Hepatocyte (in vitro differentiated cells): Measurements from ENCODE around the gene SH3RF3. TPM values are rescaled to one million over a fixed set of nuclear protein-coding genes. Genes with fewer than 3 reads are reported as not detected.

ENCODE experiments used
- DNase-seq: peaks from one replicate; pipeline ENCODE4 v3.0.0-alpha.2; 2016; ENCODE audit warnings: low spot score
- H2AFZ ChIP-seq: fragments of 200-600 bp; sonication (generic); 2 replicates; pipeline ENCODE4 v1.6.0; 2016; ENCODE audit warnings: antibody characterized with exemption, mild to moderate bottlenecking
- H3K27ac ChIP-seq: fragments of 200-600 bp; sonication (generic); 2 replicates; pipeline ENCODE4 v1.5.1; 2016; ENCODE audit warnings: mild to moderate bottlenecking
- H3K27me3 ChIP-seq: fragments of 200-600 bp; sonication (generic); 2 replicates; pipeline ENCODE4 v1.6.1; 2016
- H3K36me3 ChIP-seq: fragments of 200-600 bp; sonication (generic); replicated peaks from 2 replicates; pipeline ENCODE4 v1.5.1; 2016; ENCODE audit warnings: low read depth; ENCODE audit not compliant: insufficient read depth
- H3K4me1 ChIP-seq: fragments of 200-600 bp; sonication (generic); 2 replicates; pipeline ENCODE4 v1.5.1; 2016; ENCODE audit warnings: mild to moderate bottlenecking, moderate library complexity; ENCODE audit not compliant: insufficient read depth
- H3K4me2 ChIP-seq: fragments of 200-600 bp; sonication (generic); 2 replicates; pipeline ENCODE4 v1.6.0; 2016
- H3K4me3 ChIP-seq: fragments of 200-600 bp; sonication (generic); 2 replicates; pipeline ENCODE4 v1.5.1; 2016; ENCODE audit warnings: mild to moderate bottlenecking
- H3K79me2 ChIP-seq: fragments of 200-600 bp; sonication (generic); 2 replicates; pipeline ENCODE4 v1.6.0; 2017; ENCODE audit warnings: mild to moderate bottlenecking
- H3K9me2 ChIP-seq: fragments of 200-600 bp; sonication (generic); replicated peaks from 2 replicates; pipeline ENCODE4 v1.6.0; 2017; ENCODE audit warnings: mild to moderate bottlenecking; ENCODE audit not compliant: insufficient read depth
- H3K9me3 ChIP-seq: fragments of 200-600 bp; sonication (generic); 2 replicates; pipeline ENCODE4 v1.5.1; 2016; ENCODE audit warnings: low read depth, mild to moderate bottlenecking
- H4K20me1 ChIP-seq: fragments of 200-600 bp; sonication (generic); 2 replicates; pipeline ENCODE4 v1.6.0; 2016; ENCODE audit warnings: mild to moderate bottlenecking; ENCODE audit not compliant: insufficient read depth, poor library complexity, severe bottlenecking
- EZH2 ChIP-seq: fragments of 200-600 bp; sonication (generic); IDR thresholded peaks from 2 replicates; pipeline ENCODE4 v1.6.1; 2016; ENCODE audit warnings: antibody characterized with exemption, mild to moderate bottlenecking, borderline replicate concordance
- EZH2phosphoT487 ChIP-seq: fragments of 200-600 bp; sonication (generic); IDR thresholded peaks from one replicate; pipeline ENCODE4 v1.6.1; 2018; ENCODE audit warnings: antibody characterized with exemption, mild to moderate bottlenecking, low read depth, moderate library complexity; ENCODE audit not compliant: unreplicated experiment, severe bottlenecking
- WGBS: methylation state at CpG from one replicate; pipeline ENCODE4 v1.1.6; 2016; ENCODE audit warnings: low lambda C conversion rate; ENCODE audit errors: missing lambda C conversion rate; 5-methylcytosine and 5-hydroxymethylcytosine counted together
- polyA plus RNA-seq: library from polyadenylated mRNA; unstranded; fragments of >200 nt; fragmentation: Nextera tagmentation; extraction: Ambion mirVana; gene quantifications from 2 replicates; pipeline ENCODE4 v1.2.1, GENCODE V29; 2016
- total RNA-seq: library from RNA; depleted of rRNA; stranded (reverse); fragments of >200 nt; gene quantifications from 2 replicates; pipeline ENCODE4 v1.2.3, GENCODE V29; 2014
- TF ChIP-seq, protein P1 (sequence below): fragments of 200-600 bp; sonication (generic); IDR thresholded peaks from 2 replicates; pipeline ENCODE4 v1.5.1; 2016; ENCODE audit warnings: antibody characterized with exemption, mild to moderate bottlenecking; ENCODE audit not compliant: poor library complexity

SH3RF3 gene
- total and polyA plus RNA-seq, 2 experiments from 2014 or later: 1.9 to 2.1 TPM

GRCh38 chr2:109521233-109522062 is 392.4 kb downstream of the SH3RF3 start:
- no peak overlapping the region for H3K4me3 ChIP-seq
- H3K36me3 ChIP-seq: no peaks in the 10 kb centered on the region
- DNase-seq: no peak
- H3K4me1 ChIP-seq: no peaks in the 10 kb centered on the region
- no peak overlapping the region for H3K4me2 ChIP-seq
- no peaks in the 10 kb centered on the region for H4K20me1 ChIP-seq
- H3K27me3 ChIP-seq: no peaks in the 10 kb centered on the region
- no peaks in the 10 kb centered on the region for H3K9me2 ChIP-seq
- 77% methylated on average over 20 of the region's 20 CpGs for WGBS
- no peak overlapping the region for H2AFZ ChIP-seq
- no peaks in the 10 kb centered on the region for H3K9me3 ChIP-seq
- TF ChIP-seq, protein P1, sequence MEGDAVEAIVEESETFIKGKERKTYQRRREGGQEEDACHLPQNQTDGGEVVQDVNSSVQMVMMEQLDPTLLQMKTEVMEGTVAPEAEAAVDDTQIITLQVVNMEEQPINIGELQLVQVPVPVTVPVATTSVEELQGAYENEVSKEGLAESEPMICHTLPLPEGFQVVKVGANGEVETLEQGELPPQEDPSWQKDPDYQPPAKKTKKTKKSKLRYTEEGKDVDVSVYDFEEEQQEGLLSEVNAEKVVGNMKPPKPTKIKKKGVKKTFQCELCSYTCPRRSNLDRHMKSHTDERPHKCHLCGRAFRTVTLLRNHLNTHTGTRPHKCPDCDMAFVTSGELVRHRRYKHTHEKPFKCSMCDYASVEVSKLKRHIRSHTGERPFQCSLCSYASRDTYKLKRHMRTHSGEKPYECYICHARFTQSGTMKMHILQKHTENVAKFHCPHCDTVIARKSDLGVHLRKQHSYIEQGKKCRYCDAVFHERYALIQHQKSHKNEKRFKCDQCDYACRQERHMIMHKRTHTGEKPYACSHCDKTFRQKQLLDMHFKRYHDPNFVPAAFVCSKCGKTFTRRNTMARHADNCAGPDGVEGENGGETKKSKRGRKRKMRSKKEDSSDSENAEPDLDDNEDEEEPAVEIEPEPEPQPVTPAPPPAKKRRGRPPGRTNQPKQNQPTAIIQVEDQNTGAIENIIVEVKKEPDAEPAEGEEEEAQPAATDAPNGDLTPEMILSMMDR: no peak
- TF ChIP-seq EZH2phosphoT487: no peak
- TF ChIP-seq EZH2: no peak
- no peak overlapping the region for H3K27ac ChIP-seq
- no peaks in the 10 kb centered on the region for H3K79me2 ChIP-seq

GRCh38 chr2:109522063-109522374 is 393.0 kb downstream of the SH3RF3 start:
- no peak overlapping the region for H2AFZ ChIP-seq
- H4K20me1 ChIP-seq: no peaks in the 10 kb centered on the region
- no peak for DNase-seq
- H3K9me3 ChIP-seq: no peaks in the 10 kb centered on the region
- H3K27me3 ChIP-seq: no peaks in the 10 kb centered on the region
- H3K4me1 ChIP-seq: no peaks in the 10 kb centered on the region
- no peaks in the 10 kb centered on the region for H3K79me2 ChIP-seq
- H3K4me3 ChIP-seq: no peak overlapping the region
- no peaks in the 10 kb centered on the region for H3K36me3 ChIP-seq
- H3K27ac ChIP-seq: no peak overlapping the region
- H3K9me2 ChIP-seq: no peaks in the 10 kb centered on the region
- TF ChIP-seq EZH2phosphoT487 (no peak), EZH2 (no peak)
- TF ChIP-seq, protein P1: no peak
- WGBS: 90% methylated on average over 7 of the region's 7 CpGs
- H3K4me2 ChIP-seq: no peak overlapping the region

- no peak overlapping the region for H3K4me3 ChIP-seq
- H4K20me1 ChIP-seq: no peaks in the 10 kb centered on the region
- no peak for DNase-seq
- H3K27me3 ChIP-seq: no peaks in the 10 kb centered on the region
- no peaks in the 10 kb centered on the region for H3K9me2 ChIP-seq
- H3K4me2 ChIP-seq: no peak overlapping the region
- no peaks in the 10 kb centered on the region for H3K4me1 ChIP-seq
- TF ChIP-seq EZH2phosphoT487: no peak
- TF ChIP-seq, protein P1: no peak
- no peaks in the 10 kb centered on the region for H3K79me2 ChIP-seq
- H3K9me3 ChIP-seq: no peaks in the 10 kb centered on the region
- no peak overlapping the region for H2AFZ ChIP-seq
- WGBS: 75% methylated on average over 6 of the region's 6 CpGs
- no peak overlapping the region for H3K27ac ChIP-seq
- no peaks in the 10 kb centered on the region for H3K36me3 ChIP-seq
Measured at GRCh38 chr2:109523121-109523520, 394.1 kb downstream of the SH3RF3 start.
